A549 treated with RU486 at 1 μM for 4 hours (cell line): ENCODE data around the gene BET1L. TPM values are rescaled to one million over a fixed set of nuclear protein-coding genes. Genes with fewer than 3 reads are reported as not detected.

Experiments used
- total RNA-seq: library from RNA; stranded (reverse); fragments of 200-300 nt; extraction: Qiagen RNA extraction; gene quantifications from 5 replicates; pipeline ENCODE4 v1.2.3, GENCODE V29; 2022; ENCODE audit warnings: low read depth

The BET1L gene, protein sequence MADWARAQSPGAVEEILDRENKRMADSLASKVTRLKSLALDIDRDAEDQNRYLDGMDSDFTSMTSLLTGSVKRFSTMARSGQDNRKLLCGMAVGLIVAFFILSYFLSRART
- 39.2 to 51.8 TPM (median 44.9 TPM) in 5 replicates for total RNA-seq

DNA sequence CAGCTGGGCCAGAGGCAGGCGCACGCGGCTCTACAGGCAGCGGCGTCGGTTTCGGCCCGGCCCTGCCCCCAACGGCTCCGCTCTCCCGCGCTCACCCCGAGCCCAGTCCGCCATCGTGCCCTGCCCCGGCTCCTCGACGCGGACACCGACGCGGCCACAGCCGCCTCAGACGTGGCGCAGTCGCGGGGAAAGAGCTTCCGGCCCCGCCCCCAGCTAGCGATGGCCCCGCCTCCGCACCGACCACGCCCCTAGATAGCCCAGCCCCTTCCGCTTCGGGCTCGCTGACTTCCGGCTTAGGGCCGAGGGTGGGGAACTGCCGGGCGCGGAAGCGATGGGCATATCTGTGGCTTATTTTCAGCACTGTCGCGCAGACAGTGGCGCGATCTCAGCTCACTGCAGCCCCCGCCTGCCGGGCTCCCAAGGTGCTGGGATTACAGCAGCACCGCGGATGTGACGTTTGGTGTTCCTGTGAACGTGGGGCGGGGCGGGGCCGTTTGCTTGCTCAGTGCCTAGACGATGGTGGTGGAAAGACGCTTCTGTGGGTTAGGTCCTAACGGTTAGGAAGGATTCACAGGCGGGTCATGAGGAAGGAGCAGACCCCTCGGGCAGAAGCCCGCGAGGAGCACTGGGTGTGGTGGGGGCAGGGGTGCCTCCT, at the start of gene BET1L, which contains the start of gene RIC8A:
BET1L (minus strand) TSS at position 192 of the 655 bp plus-strand sequence; CDS start at position 114, 78 bp downstream.
RIC8A (plus strand) TSS at position 501 of the 655 bp plus-strand sequence. CDS start 1,147 bp downstream, outside the sequence.

DNA sequence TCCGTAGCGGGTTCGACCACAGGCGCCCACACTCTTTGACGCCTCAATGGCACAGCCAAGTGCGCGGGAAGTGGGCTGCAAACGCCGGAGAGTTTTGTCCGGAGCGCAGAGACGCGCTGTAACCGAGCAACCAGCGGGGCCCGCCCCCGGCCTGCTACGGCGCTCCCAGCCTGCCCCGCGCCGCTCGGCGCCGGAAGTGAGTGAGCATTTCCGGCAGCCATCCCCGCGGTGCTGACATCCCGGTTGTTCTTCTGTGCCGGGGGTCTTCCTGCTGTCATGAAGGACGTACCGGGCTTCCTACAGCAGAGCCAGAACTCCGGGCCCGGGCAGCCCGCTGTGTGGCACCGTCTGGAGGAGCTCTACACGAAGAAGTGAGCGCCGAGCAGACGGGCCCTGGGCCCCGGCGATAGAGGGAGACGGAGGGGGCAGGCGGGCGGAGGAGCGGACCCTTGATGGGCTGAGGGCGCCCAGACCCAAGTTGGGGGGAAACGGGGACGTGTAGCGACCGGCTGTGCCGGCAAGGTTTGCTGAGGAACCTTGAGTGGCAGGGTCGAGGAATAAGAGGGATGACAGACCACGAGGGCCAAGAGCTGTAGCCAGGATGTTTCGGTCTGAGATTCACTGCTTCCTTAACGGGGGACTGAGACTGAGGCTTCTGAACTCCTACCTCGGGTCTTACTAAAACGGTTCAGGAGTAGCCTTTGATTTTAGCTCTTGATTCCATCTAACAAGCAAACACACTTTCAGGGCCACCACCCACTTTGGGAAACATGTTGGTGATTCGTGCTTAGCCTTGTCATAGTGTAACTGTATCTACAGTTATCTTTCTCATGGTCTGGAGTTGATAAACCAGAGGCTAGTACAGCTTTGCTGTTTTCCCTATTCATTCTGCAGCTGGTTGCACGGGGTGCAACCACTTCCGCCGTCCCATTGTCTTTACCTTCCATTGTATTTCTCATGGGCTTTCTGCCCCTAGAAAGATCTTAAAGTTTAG, 29.9 kb upstream of the BET1L start, which contains the start of gene PSMD13:
PSMD13 (plus strand) TSS at position 203 of the 994 bp plus-strand sequence; CDS start at position 277, 74 bp downstream.

DNA sequence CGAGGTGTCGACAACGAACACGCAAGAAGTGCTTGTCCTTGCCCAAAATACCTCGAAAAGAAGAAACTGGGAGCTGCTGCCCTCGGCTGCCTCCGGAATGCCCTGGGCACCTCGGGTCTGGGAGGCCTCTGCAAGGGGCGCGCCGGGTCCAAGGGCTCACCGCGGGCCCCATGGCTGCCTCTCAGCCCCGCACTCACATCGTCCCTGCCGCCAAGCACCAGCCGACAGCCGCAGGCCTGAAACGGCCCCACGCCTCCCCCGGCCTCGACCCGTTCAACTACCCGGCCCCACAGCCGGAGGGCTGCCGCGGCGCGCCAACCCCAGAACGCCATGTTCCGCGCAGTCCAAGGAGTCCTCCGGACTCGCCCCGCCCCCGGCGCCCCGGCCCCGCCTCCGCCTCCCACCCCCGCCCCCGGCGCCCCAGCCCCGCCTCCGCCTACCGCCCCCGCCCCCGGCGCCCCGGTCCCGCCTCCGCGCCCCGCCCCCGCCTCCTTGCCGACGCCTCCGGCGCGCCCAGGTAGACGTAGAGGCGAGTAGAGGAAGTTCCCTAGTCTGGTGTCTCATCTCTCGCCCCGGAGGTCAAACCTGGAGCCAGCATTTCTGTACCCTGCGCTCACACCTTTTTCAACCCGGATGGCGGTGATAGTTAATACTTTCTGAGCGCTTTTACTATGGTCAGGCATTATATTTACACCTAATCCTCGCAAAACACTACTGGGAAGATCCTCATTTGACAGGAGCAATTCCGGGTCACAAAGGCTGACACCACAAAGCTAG, 29.0 kb upstream of the BET1L start, which contains the start of gene SIRT3:
SIRT3 (minus strand) TSS at position 346 of the 777 bp plus-strand sequence; CDS start at position 332, 14 bp downstream.

DNA sequence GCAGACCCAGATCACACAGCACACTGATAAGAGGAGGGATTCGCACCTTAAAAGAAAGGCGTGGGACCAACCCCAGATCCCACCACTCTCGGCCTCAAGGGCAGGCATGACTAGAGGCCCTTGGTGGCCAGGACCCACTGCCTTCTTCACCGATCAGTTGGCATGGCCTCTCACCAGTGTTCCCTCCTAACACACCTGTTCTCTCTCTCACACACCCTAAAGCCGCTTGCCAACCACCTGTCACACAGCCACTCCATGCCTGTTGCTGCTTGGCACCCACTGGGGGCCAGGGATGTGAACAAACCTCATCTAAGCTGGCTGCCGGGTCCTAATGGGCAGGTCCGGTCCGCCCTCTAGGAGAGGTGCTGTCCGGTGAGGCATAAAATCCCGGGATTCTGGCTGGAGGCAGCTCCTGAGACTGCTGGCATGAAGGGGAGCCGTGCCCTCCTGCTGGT, 14.5 kb downstream of the BET1L start, which contains the start of gene SCGB1C1:
SCGB1C1 (plus strand) TSS at position 405 of the 455 bp plus-strand sequence; CDS start at position 427, 22 bp downstream.

Other genes with a start within 250 kb of the BET1L start
- not detected in 5 replicates for gene SCGB1C1, start 14.3 kb downstream of the BET1L start, total RNA-seq
- gene RIC8A, start 309 bp upstream of the BET1L start, total RNA-seq = 104 to 118 TPM (median 111 TPM) in 5 replicates
- 13.8 to 20.8 TPM (median 18.3 TPM) in 5 replicates for gene SIRT3, start 28.9 kb upstream of the BET1L start, total RNA-seq
- gene PSMD13, start 29.6 kb upstream of the BET1L start, total RNA-seq = 169 to 199 TPM (median 171 TPM) in 5 replicates
- gene NLRP6, start 71.0 kb upstream of the BET1L start, total RNA-seq = 0.08 TPM in 1 of 5 replicates, not detected in the others
- 6.4 to 11.8 TPM (median 10.0 TPM) in 5 replicates for gene PGGHG, start 81.7 kb upstream of the BET1L start, total RNA-seq
- gene IFITM5, start 92.1 kb upstream of the BET1L start, total RNA-seq = not detected in 5 replicates
- 56.4 to 65.7 TPM (median 61.5 TPM) in 5 replicates for gene IFITM2, start 100.4 kb upstream of the BET1L start, total RNA-seq
- gene IFITM1, start 106.6 kb upstream of the BET1L start, total RNA-seq = 0.25 to 0.75 TPM (median 0.49 TPM) in 5 replicates
- gene IFITM3, start 113.5 kb upstream of the BET1L start, total RNA-seq = 20.4 to 36.3 TPM (median 31.6 TPM) in 5 replicates
- 11.0 to 22.7 TPM (median 15.6 TPM) in 5 replicates for gene B4GALNT4, start 162.1 kb upstream of the BET1L start, total RNA-seq
- 26.4 to 39.8 TPM (median 36.5 TPM) in 5 replicates for gene PKP3, start 186.8 kb upstream of the BET1L start, total RNA-seq
- 59.9 to 95.2 TPM (median 84.4 TPM) in 5 replicates for gene SIGIRR, start 207.6 kb upstream of the BET1L start, total RNA-seq
- gene ANO9, start 234.6 kb upstream of the BET1L start, total RNA-seq = 0.61 to 1.6 TPM (median 1.2 TPM) in 5 replicates
- 31.4 to 49.0 TPM (median 44.3 TPM) in 5 replicates for gene PTDSS2, start 242.9 kb upstream of the BET1L start, total RNA-seq